Measurements from ENCODE around the gene MAK. TPM values are rescaled to one million over a fixed set of nuclear protein-coding genes. Genes with fewer than 3 reads are reported as not detected.
"Not testable (repeated sequence)": the region's sequence is repeated elsewhere in the genome, so short reads cannot be mapped to it uniquely, and the experiment has no call there.

Gene MAK
- total and polyA plus RNA-seq, 5 donors from 2014 or later = 0.12 to 0.30 TPM; not detected in 3

DNA sequence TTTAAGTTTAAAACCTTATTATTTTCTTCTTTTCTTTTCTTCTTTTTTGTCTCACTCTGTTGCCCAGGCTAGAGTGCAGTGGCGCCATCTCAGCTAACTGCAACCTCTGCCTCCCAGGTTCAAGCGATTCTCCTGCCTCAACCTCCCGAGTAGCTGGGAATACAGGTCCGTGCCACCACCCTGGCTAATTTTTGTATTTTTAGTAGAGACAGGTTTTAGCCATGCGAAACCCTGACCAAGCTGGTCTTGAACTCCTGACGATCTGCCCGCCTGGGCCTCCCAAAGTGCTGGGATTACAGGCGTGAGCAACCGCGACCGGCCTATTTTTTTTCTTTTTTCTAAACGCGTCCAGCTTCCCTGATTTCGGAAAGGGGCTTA is 43.9 kb upstream of the MAK start:
- not testable (repeated sequence) for H3K4me1 ChIP-seq (ENCODE audit: control insufficient read depth, insufficient read depth, low read length, poor library complexity, severe bottlenecking); H3K9me3 ChIP-seq (ENCODE audit: control insufficient read depth in 2 of 2, low read length in 2 of 2); ATAC-seq (ENCODE audit: low read depth in 2 of 2); H3K36me3 Mint-ChIP-seq; H3K27ac ChIP-seq (ENCODE audit: insufficient read depth, low read length, poor library complexity, severe bottlenecking); H3K27ac Mint-ChIP-seq; H3K36me3 ChIP-seq (ENCODE audit: control insufficient read depth, insufficient read depth, low read length); DNase-seq; H3K4me3 ChIP-seq (ENCODE audit: low read depth, low read length); H3K9me3 Mint-ChIP-seq
- H3K4me1 Mint-ChIP-seq = peaks cover 0 to 26% (median 3%) of the 10 kb centered on the region in 4 donors
- peaks cover 27% of the 10 kb centered on the region for H3K27me3 ChIP-seq (ENCODE audit: control insufficient read depth, insufficient read depth, low read length)
- peaks cover 80% of the 10 kb centered on the region for H3K27me3 Mint-ChIP-seq
- peak overlapping the region in 1 of 4 donors; percentile 21 for H3K4me3 Mint-ChIP-seq

DNA sequence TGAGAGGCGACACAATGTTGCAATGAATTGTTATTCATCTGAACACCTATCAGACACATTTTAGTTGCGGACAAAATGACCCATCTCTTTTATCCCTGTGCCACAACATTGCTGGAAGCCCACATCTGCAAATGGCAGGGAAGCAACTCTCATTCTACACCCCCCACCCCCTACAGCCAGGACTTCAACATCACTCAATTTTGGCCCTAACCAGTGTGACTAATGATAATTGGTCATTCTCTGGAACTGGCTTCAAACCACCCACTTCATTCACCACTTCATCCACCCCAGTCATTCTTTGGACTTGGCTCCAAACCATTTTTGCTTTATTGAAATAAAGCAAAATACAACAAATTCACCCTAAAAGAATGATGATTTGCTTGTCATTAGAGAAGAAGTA is 42.0 kb upstream of the MAK start:
- H3K36me3 ChIP-seq (ENCODE audit: control insufficient read depth, insufficient read depth, low read length) = no peaks in the 10 kb centered on the region
- Mint-ChIP-seq H3K27me3 (peaks cover 64% of the 10 kb centered on the region), H3K36me3 (no peaks in the 10 kb centered on the region), H3K9me3 (peaks cover 0 to 2% (median 0%) of the 10 kb centered on the region in 7 donors), H3K4me3 (no peak overlapping the region), H3K27ac (no peak overlapping the region), H3K4me1 (peaks cover 0 to 21% (median 3%) of the 10 kb centered on the region in 4 donors)
- no peaks in the 10 kb centered on the region for H3K4me1 ChIP-seq (ENCODE audit: control insufficient read depth, insufficient read depth, low read length, poor library complexity, severe bottlenecking)
- ATAC-seq (ENCODE audit: low read depth in 2 of 2) = no peak
- no peak overlapping the region for H3K4me3 ChIP-seq (ENCODE audit: low read depth, low read length)
- DNase-seq = no peak
- no peak overlapping the region for H3K27ac ChIP-seq (ENCODE audit: insufficient read depth, low read length, poor library complexity, severe bottlenecking)
- no peaks in the 10 kb centered on the region for H3K9me3 ChIP-seq (ENCODE audit: control insufficient read depth in 2 of 2, low read length in 2 of 2)
- H3K27me3 ChIP-seq (ENCODE audit: control insufficient read depth, insufficient read depth, low read length) = peaks cover 22% of the 10 kb centered on the region

GRCh38 chr6:10877871-10878270 is 39.5 kb upstream of the MAK start:
- DNase-seq = no peak
- H3K4me1 ChIP-seq (ENCODE audit: control insufficient read depth, insufficient read depth, low read length, poor library complexity, severe bottlenecking) = no peaks in the 10 kb centered on the region
- no peaks in the 10 kb centered on the region for H3K36me3 Mint-ChIP-seq
- H3K27ac Mint-ChIP-seq = no peak overlapping the region
- no peak overlapping the region for H3K4me3 Mint-ChIP-seq
- H3K9me3 Mint-ChIP-seq = peaks cover 0 to 1% (median 0%) of the 10 kb centered on the region in 7 donors
- peaks cover 0 to 12% (median 3%) of the 10 kb centered on the region in 4 donors for H3K4me1 Mint-ChIP-seq
- H3K27me3 ChIP-seq (ENCODE audit: control insufficient read depth, insufficient read depth, low read length) = peaks cover 19% of the 10 kb centered on the region
- no peak for ATAC-seq (ENCODE audit: low read depth in 2 of 2)
- no peaks in the 10 kb centered on the region for H3K9me3 ChIP-seq (ENCODE audit: control insufficient read depth in 2 of 2, low read length in 2 of 2)
- H3K27me3 Mint-ChIP-seq = peaks cover 42% of the 10 kb centered on the region
- H3K4me3 ChIP-seq (ENCODE audit: low read depth, low read length) = no peak overlapping the region
- no peak overlapping the region for H3K27ac ChIP-seq (ENCODE audit: insufficient read depth, low read length, poor library complexity, severe bottlenecking)
- H3K36me3 ChIP-seq (ENCODE audit: control insufficient read depth, insufficient read depth, low read length) = no peaks in the 10 kb centered on the region

DNA sequence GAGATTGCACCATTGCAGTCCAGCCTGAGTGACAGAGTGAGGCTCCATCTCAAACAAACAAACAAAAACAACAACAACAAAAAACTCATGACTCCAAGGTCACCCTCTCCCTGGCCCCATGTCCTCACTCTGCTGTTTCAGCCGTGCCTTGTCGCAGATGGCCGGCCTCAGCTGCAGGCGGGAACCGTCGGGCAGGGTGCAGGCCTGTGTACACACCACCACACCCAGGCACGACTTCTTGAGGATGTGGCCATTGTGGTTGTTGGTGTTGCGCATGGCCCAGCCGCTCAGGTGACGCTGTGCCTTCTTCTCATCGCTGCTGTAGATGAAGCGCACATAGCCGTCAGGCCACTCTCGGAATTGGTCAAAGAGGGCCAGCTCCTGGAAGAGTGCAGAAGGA is 38.7 kb upstream of the MAK start:
- ATAC-seq (ENCODE audit: low read depth in 2 of 2) = no peak
- H3K36me3 ChIP-seq (ENCODE audit: control insufficient read depth, insufficient read depth, low read length) = no peaks in the 10 kb centered on the region
- H3K4me1 Mint-ChIP-seq = peaks cover 0 to 5% (median 0%) of the 10 kb centered on the region in 4 donors
- H3K9me3 ChIP-seq (ENCODE audit: control insufficient read depth in 2 of 2, low read length in 2 of 2) = no peaks in the 10 kb centered on the region
- H3K9me3 Mint-ChIP-seq = peaks cover 0 to 1% (median 0%) of the 10 kb centered on the region in 7 donors
- no peak overlapping the region for H3K27ac ChIP-seq (ENCODE audit: insufficient read depth, low read length, poor library complexity, severe bottlenecking)
- H3K27ac Mint-ChIP-seq = no peak overlapping the region
- no peak overlapping the region for H3K4me3 Mint-ChIP-seq
- DNase-seq = no peak
- H3K27me3 Mint-ChIP-seq = peaks cover 34% of the 10 kb centered on the region
- no peaks in the 10 kb centered on the region for H3K4me1 ChIP-seq (ENCODE audit: control insufficient read depth, insufficient read depth, low read length, poor library complexity, severe bottlenecking)
- H3K4me3 ChIP-seq (ENCODE audit: low read depth, low read length) = no peak overlapping the region
- H3K36me3 Mint-ChIP-seq = no peaks in the 10 kb centered on the region
- H3K27me3 ChIP-seq (ENCODE audit: control insufficient read depth, insufficient read depth, low read length) = peaks cover 19% of the 10 kb centered on the region

DNA sequence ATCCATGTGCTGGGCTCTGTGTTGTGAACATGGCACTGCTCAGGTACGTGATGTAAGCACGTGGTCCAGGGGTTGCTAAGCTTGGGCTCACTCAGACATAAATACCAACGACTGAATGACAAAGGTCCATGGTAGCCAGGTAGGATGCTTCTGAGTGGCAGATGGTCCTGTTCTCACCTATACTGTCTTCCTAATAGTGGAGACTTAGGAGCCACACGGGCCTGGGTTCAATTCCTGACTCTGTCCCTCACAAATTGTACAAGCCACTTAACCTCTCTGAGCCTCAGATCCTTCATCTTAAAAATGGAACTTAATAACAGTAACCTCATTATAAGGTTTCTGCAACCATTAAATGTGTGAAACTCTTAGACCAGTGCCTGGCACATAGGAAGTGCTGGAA is 36.7 kb upstream of the MAK start:
- no peaks in the 10 kb centered on the region for H3K4me1 Mint-ChIP-seq
- no peaks in the 10 kb centered on the region for H3K36me3 Mint-ChIP-seq
- no peak overlapping the region for H3K4me3 Mint-ChIP-seq
- no peaks in the 10 kb centered on the region for H3K4me1 ChIP-seq (ENCODE audit: control insufficient read depth, insufficient read depth, low read length, poor library complexity, severe bottlenecking)
- ATAC-seq (ENCODE audit: low read depth in 2 of 2) (no peak), DNase-seq (no peak)
- H3K27ac Mint-ChIP-seq = no peak overlapping the region
- peaks cover 11% of the 10 kb centered on the region for H3K27me3 ChIP-seq (ENCODE audit: control insufficient read depth, insufficient read depth, low read length)
- H3K4me3 ChIP-seq (ENCODE audit: low read depth, low read length) = no peak overlapping the region
- peaks cover 17% of the 10 kb centered on the region for H3K27me3 Mint-ChIP-seq
- no peak overlapping the region for H3K27ac ChIP-seq (ENCODE audit: insufficient read depth, low read length, poor library complexity, severe bottlenecking)
- no peaks in the 10 kb centered on the region for H3K36me3 ChIP-seq (ENCODE audit: control insufficient read depth, insufficient read depth, low read length)
- H3K9me3 Mint-ChIP-seq = peaks cover 0 to 1% (median 0%) of the 10 kb centered on the region in 7 donors
- no peaks in the 10 kb centered on the region for H3K9me3 ChIP-seq (ENCODE audit: control insufficient read depth in 2 of 2, low read length in 2 of 2)

DNA sequence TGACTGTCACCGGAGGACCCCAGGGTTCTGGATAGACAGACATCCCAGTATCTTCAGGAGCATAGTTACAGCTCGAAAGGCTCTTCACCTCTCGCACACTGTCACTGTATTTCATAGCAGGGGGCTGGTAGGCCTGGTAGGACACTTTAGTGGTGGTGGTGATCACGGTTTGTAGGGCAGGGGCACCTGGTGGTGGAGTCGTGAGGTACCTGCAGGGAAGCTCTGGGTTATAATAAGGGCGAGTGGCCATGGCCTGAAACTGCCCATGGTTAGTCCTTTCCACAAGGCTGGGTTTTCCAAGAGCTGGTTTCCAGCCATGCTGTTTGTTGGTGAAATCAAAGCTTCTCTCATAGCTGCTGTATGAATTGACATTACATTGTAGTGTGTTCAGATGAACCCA is 35.9 kb upstream of the MAK start:
- peaks cover 7% of the 10 kb centered on the region for H3K27me3 ChIP-seq (ENCODE audit: control insufficient read depth, insufficient read depth, low read length)
- peaks cover 9% of the 10 kb centered on the region for H3K27me3 Mint-ChIP-seq

DNA sequence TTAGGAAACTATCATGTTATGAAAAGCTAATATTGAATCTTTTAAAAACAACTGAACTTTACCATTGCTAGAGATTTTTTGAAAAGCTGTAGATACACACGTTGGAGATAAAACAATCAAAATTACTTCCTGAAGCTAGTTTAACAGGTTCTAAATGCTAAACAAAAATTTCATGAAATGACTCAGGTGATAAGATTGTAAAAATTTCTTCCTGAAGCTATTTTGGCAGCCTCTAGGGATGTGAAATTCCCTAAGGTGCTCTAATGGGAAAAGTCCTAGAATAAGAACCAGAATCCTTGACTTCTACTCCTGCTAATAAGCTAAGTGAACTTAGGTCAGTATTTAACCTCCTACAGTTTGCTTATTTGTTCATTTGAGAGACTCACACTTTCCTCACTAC is 35.0 kb upstream of the MAK start:
- Mint-ChIP-seq H3K9me3 (peaks cover 0 to 1% (median 0%) of the 10 kb centered on the region in 7 donors), H3K27me3 (peaks cover 3% of the 10 kb centered on the region), H3K4me3 (no peak overlapping the region), H3K36me3 (no peaks in the 10 kb centered on the region), H3K4me1 (no peaks in the 10 kb centered on the region), H3K27ac (no peak overlapping the region)
- Histone ChIP-seq H3K4me3 (ENCODE audit: low read depth, low read length) (no peak overlapping the region), H3K27ac (ENCODE audit: insufficient read depth, low read length, poor library complexity, severe bottlenecking) (no peak overlapping the region), H3K9me3 (ENCODE audit: control insufficient read depth in 2 of 2, low read length in 2 of 2) (no peaks in the 10 kb centered on the region), H3K27me3 (ENCODE audit: control insufficient read depth, insufficient read depth, low read length) (peaks cover 2% of the 10 kb centered on the region), H3K4me1 (ENCODE audit: control insufficient read depth, insufficient read depth, low read length, poor library complexity, severe bottlenecking) (no peaks in the 10 kb centered on the region), H3K36me3 (ENCODE audit: control insufficient read depth, insufficient read depth, low read length) (no peaks in the 10 kb centered on the region)
- ATAC-seq (ENCODE audit: low read depth in 2 of 2) = no peak
- no peak for DNase-seq

More for the DNA sequence above, 35.9 kb upstream of the MAK start:
- no peak overlapping the region for H3K4me3 Mint-ChIP-seq
- no peaks in the 10 kb centered on the region for H3K36me3 Mint-ChIP-seq
- peaks cover 0 to 1% (median 0%) of the 10 kb centered on the region in 7 donors for H3K9me3 Mint-ChIP-seq
- no peak overlapping the region for H3K4me3 ChIP-seq (ENCODE audit: low read depth, low read length)
- DNase-seq = no peak
- no peak overlapping the region for H3K27ac ChIP-seq (ENCODE audit: insufficient read depth, low read length, poor library complexity, severe bottlenecking)
- no peak for ATAC-seq (ENCODE audit: low read depth in 2 of 2)
- no peak overlapping the region for H3K27ac Mint-ChIP-seq
- no peaks in the 10 kb centered on the region for H3K9me3 ChIP-seq (ENCODE audit: control insufficient read depth in 2 of 2, low read length in 2 of 2)
- H3K4me1 ChIP-seq (ENCODE audit: control insufficient read depth, insufficient read depth, low read length, poor library complexity, severe bottlenecking) = no peaks in the 10 kb centered on the region
- no peaks in the 10 kb centered on the region for H3K36me3 ChIP-seq (ENCODE audit: control insufficient read depth, insufficient read depth, low read length)
- no peaks in the 10 kb centered on the region for H3K4me1 Mint-ChIP-seq

- no peaks in the 10 kb centered on the region for H3K27me3 ChIP-seq (ENCODE audit: control insufficient read depth, insufficient read depth, low read length)
- DNase-seq (no peak), ATAC-seq (ENCODE audit: low read depth in 2 of 2) (no peak)
- Mint-ChIP-seq H3K9me3 (peaks cover 0 to 2% (median 0%) of the 10 kb centered on the region in 7 donors), H3K36me3 (no peaks in the 10 kb centered on the region), H3K4me3 (no peak overlapping the region), H3K4me1 (no peaks in the 10 kb centered on the region), H3K27ac (no peak overlapping the region), H3K27me3 (no peaks in the 10 kb centered on the region)
- no peak overlapping the region for H3K4me3 ChIP-seq (ENCODE audit: low read depth, low read length)
- H3K27ac ChIP-seq (ENCODE audit: insufficient read depth, low read length, poor library complexity, severe bottlenecking) = no peak overlapping the region
- no peaks in the 10 kb centered on the region for H3K36me3 ChIP-seq (ENCODE audit: control insufficient read depth, insufficient read depth, low read length)
- H3K4me1 ChIP-seq (ENCODE audit: control insufficient read depth, insufficient read depth, low read length, poor library complexity, severe bottlenecking) = no peaks in the 10 kb centered on the region
- H3K9me3 ChIP-seq (ENCODE audit: control insufficient read depth in 2 of 2, low read length in 2 of 2) = no peaks in the 10 kb centered on the region
Observed at GRCh38 chr6:10867952-10868351, 29.6 kb upstream of the MAK start.

Measured in CD4-positive, CD25-positive, alpha-beta regulatory T cell (primary cell).